Esophagus squamous epithelium (tissue), 4 donors: ENCODE results near the gene NANOS3.

Source experiments
- CTCF ChIP-seq, 6 experiments: fragments of 450-650 bp in 4 of 6; fragments of 200-600 bp in 2 of 6; sonication (generic) in 2 of 6; IDR thresholded peaks; one replicate each; pipeline ENCODE4 v1.5.1; 2016 to 2019; ENCODE audit warnings: antibody characterized with exemption in 6 of 6, mild to moderate bottlenecking in 4 of 6, moderate library complexity in 4 of 6
- POLR2A ChIP-seq, 4 donors: fragments of 450-650 bp; IDR thresholded peaks; one replicate each; pipeline ENCODE4 v1.6.1; 2017; ENCODE audit warnings: antibody characterized with exemption in 4 of 4, mild to moderate bottlenecking in 4 of 4, moderate library complexity in 3 of 4

GRCh38 chr19:13902993-13903555, 26.1 kb downstream of the NANOS3 start:
- TF ChIP-seq POLR2A (IDR thresholded peaks at IDR 0.05) (no peak), CTCF (IDR thresholded peaks at IDR 0.05) (peak in 1 of 6 experiments; percentile 25)
